K562 (cell line): ENCODE results near the gene UBLCP1. TPM values are rescaled to one million over a fixed set of nuclear protein-coding genes. Genes with fewer than 3 reads are reported as not detected.

Experiments used
- DEAF1 ChIP-seq: fragments of 450-650 bp; formaldehyde crosslinking; IDR thresholded peaks from 2 replicates; pipeline ENCODE4 v1.4.0; 2020; ENCODE audit warnings: mild to moderate bottlenecking, moderate library complexity
- E2F3 ChIP-seq: fragments of 250-450 bp; sonication (Bioruptor Pico); IDR thresholded peaks from 2 replicates; pipeline ENCODE4 v1.4.0; 2020; ENCODE audit warnings: mild to moderate bottlenecking
- EHMT2 ChIP-seq: fragments of 450-650 bp; IDR thresholded peaks from 2 replicates; pipeline ENCODE4 v1.6.1; 2018; ENCODE audit warnings: antibody characterized with exemption
- FOXP4 ChIP-seq: sonication (generic); formaldehyde crosslinking; IDR thresholded peaks from 2 replicates; pipeline ENCODE4 v1.8.0; 2022; ENCODE audit warnings: mild to moderate bottlenecking, missing genetic modification reagents, borderline replicate concordance
- KDM4B ChIP-seq, 2 experiments: fragments of 450-650 bp in 1 of 2; sonication (generic) in 1 of 2; IDR thresholded peaks; 2 replicates each; pipeline ENCODE4 v1.6.1; 2016 to 2017; ENCODE audit warnings: borderline replicate concordance in 2 of 2, antibody characterized with exemption in 1 of 2, low read depth in 1 of 2, mild to moderate bottlenecking in 1 of 2
- MCM3 ChIP-seq: fragments of 450-650 bp; IDR thresholded peaks from 2 replicates; pipeline ENCODE4 v1.6.1; 2016
- MXI1 ChIP-seq: IDR thresholded peaks from 2 replicates; pipeline ENCODE4 v1.6.1; 2011; ENCODE audit warnings: low read depth, mild to moderate bottlenecking, improper control_type of control experiment, low read length
- OTX1 ChIP-seq: fragments of 450-650 bp; formaldehyde crosslinking; IDR thresholded peaks from 2 replicates; pipeline ENCODE4 v1.4.0; 2022; ENCODE audit warnings: mild to moderate bottlenecking
- PREB ChIP-seq: sonication (generic); formaldehyde crosslinking; IDR thresholded peaks from 2 replicates; pipeline ENCODE4 v1.8.1; 2023; ENCODE audit warnings: mild to moderate bottlenecking, missing genetic modification reagents
- TAF15 ChIP-seq: fragments of 200-400 bp; formaldehyde crosslinking; IDR thresholded peaks from 2 replicates; pipeline ENCODE4 v1.6.1; 2017; ENCODE audit warnings: mild to moderate bottlenecking, low read depth, low read length, moderate library complexity
- TEAD1 ChIP-seq, 2 experiments: fragments of 450-650 bp in 1 of 2; sonication (generic) in 1 of 2; formaldehyde crosslinking; IDR thresholded peaks; 2 replicates each; pipeline versions ENCODE4 v1.4.0 to v1.8.0; 2020 to 2022; ENCODE audit warnings: mild to moderate bottlenecking in 2 of 2, missing genetic modification reagents in 1 of 2
- TRIM24 ChIP-seq, 2 experiments: fragments of 450-650 bp; IDR thresholded peaks; 2 replicates each; pipeline ENCODE4 v1.6.1; 2016
- TSHZ1 ChIP-seq: fragments of 250-450 bp; sonication (Bioruptor Pico); IDR thresholded peaks from 2 replicates; pipeline ENCODE4 v1.4.0; 2020; ENCODE audit warnings: mild to moderate bottlenecking, moderate library complexity
- USF1 ChIP-seq: sonication (generic); formaldehyde crosslinking; IDR thresholded peaks from 2 replicates; pipeline ENCODE4 v1.9.0; 2022; ENCODE audit warnings: mild to moderate bottlenecking, missing genetic modification reagents
- ZBTB5 ChIP-seq: fragments of 450-650 bp; IDR thresholded peaks from 2 replicates; pipeline ENCODE4 v1.6.1; 2017; ENCODE audit warnings: antibody characterized with exemption
- ZKSCAN8 ChIP-seq: fragments of 200-800 bp; sonication (Bioruptor generic); IDR thresholded peaks from 2 replicates; pipeline ENCODE4 v1.6.1; 2016; ENCODE audit warnings: missing genetic modification characterization, missing compliant biosample characterization
- ZNF707 ChIP-seq: fragments of 250-450 bp; sonication (Bioruptor Pico); conservative IDR thresholded peaks from 2 replicates; pipeline ENCODE4 v1.8.0; 2022; ENCODE audit warnings: inconsistent platforms, mild to moderate bottlenecking, moderate library complexity
- polyA plus RNA-seq, 8 experiments: library from polyadenylated mRNA; depleted of rRNA in 4 of 8; stranded (reverse) in 5 of 8; unstranded in 3 of 8; fragments of >200 nt; fragmentation: Nextera tagmentation in 2 of 8; fragmentation: Illumina TruSeq in 1 of 8; extraction: Ambion mirVana in 2 of 8; extraction: Trizol in 1 of 8; gene quantifications; 2 replicates each; pipeline versions ENCODE4 v1.2.1 to v1.2.3, GENCODE V29; 2011 to 2014; ENCODE audit warnings: inconsistent platforms in 1 of 8, missing spikeins in 1 of 8
- total RNA-seq, 7 experiments: library from RNA; depleted of rRNA in 6 of 7; stranded (reverse); fragments of >200 nt in 6 of 7; fragmentation: Illumina TruSeq in 2 of 7; extraction: Trizol in 2 of 7; gene quantifications; 2 replicates each; pipeline versions ENCODE4 v1.2.1 to v1.2.3, GENCODE V29; 2011 to 2021; ENCODE audit warnings: low replicate concordance in 1 of 7

Gene UBLCP1
- total and polyA plus RNA-seq, 9 of the 15 experiments (the other 6 are each of a cell fraction or from before 2014, with no cell fraction given), result 18.8 to 39.8 (median 30.2) TPM

- TF ChIP-seq TSHZ1, result no peak
- TF ChIP-seq KDM4B (IDR thresholded peaks at IDR 0.05; ENCODE audit: borderline replicate concordance in 2 of 2, low read depth in 1 of 2), result no peak
- no peak for TF ChIP-seq DEAF1 (CRISPR knock-in tag)
- no peak for TF ChIP-seq FOXP4 (CRISPR knock-in tag)
- TF ChIP-seq TEAD1 (CRISPR knock-in tag; IDR thresholded peaks at IDR 0.05), result no peak
- TF ChIP-seq E2F3 (CRISPR knock-in tag), result no peak
- peak; percentile 68 to 74; a peak in 3 of 4 replicates for TF ChIP-seq TRIM24 (IDR thresholded peaks at IDR 0.05)
- TF ChIP-seq MXI1, result no peak
- TF ChIP-seq USF1 (CRISPR knock-in tag), result no peak
- TF ChIP-seq TAF15, result no peak
- no peak for TF ChIP-seq OTX1 (CRISPR knock-in tag)
- no peak for TF ChIP-seq MCM3
- no peak for TF ChIP-seq EHMT2
- TF ChIP-seq PREB, result no peak
- TF ChIP-seq ZNF707 (CRISPR knock-in tag), result no peak
- no peak for TF ChIP-seq ZBTB5
- 0 out of 2 replicates have a peak, but pooled peaks have one; percentile 15 for TF ChIP-seq ZKSCAN8 (CRISPR knock-in tag)
Observed at GRCh38 chr5:159230657-159231056, 32.4 kb upstream of the UBLCP1 start (continued).
